Activated naive CD4-positive, alpha-beta T cell treated with anti-CD3 and anti-CD28 coated beads, Interleukin-2, amount 50 U/mL, for 16 hours (primary cell): ENCODE measurements around the gene BBX.
A peak's percentile ranks its signal among the peaks of the same experiment; 100 is the strongest.
"Not testable (repeated sequence)": the region's sequence is repeated elsewhere in the genome, so short reads cannot be mapped to it uniquely, and the experiment has no call there.

Experiments used
- DNase-seq: peaks from one replicate; pipeline ENCODE4 v3.0.0-alpha.2; 2020

The BBX gene

GRCh38 chr3:107810171-107811071, 287.7 kb downstream of the BBX start:
- no peak for DNase-seq

- DNase-seq, result no peak
These were observed 290.3 kb downstream of the BBX start for GRCh38 chr3:107813026-107813425.

GRCh38 chr3:107816107-107816506, 293.3 kb downstream of the BBX start:
- DNase-seq, result no peak

GRCh38 chr3:107817076-107817475, 294.3 kb downstream of the BBX start:
- no peak for DNase-seq

- no peak for DNase-seq
These were observed 295.3 kb downstream of the BBX start for GRCh38 chr3:107818025-107818424.

DNA sequence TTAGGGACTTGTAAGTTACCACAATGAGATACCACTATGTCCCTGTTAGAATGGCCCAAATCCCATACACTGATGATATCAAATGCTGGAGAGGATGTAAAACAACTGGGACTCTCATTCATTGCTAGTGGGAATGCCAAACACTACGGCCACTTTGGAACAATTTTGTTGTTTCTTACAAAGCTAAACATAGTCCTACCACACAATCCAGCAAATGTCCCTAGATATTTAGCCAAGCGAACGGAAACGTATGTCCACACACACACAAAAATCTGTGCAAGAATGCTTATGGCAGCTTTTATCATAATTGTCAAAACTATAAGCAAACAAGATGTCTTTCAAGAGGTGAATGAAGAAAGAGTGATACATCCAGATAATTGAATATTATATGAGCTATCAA, 296.9 kb downstream of the BBX start:
- DNase-seq, result no peak

DNA sequence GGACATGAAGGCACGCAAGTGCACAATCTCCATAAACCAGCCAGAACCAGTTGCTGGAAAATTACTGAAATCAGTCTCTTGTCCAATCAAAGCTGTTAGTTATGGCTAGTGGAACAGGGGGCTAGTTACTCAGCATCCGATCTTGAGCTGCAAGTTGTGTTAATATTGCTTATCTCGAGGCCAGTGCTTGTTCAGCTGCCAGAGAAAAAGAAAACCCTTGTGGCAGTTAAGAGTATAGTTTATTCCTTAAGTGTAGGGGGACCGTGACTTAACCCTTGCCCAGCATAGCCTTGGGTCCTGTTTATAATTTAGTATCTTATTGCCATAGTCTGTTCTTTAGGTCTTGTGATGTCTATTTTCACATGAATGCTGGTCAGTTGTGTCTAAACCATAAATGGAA, 299.5 kb downstream of the BBX start:
- DNase-seq, result no peak

- no peak for DNase-seq
These were observed 302.1 kb downstream of the BBX start for GRCh38 chr3:107824822-107825371.

DNA sequence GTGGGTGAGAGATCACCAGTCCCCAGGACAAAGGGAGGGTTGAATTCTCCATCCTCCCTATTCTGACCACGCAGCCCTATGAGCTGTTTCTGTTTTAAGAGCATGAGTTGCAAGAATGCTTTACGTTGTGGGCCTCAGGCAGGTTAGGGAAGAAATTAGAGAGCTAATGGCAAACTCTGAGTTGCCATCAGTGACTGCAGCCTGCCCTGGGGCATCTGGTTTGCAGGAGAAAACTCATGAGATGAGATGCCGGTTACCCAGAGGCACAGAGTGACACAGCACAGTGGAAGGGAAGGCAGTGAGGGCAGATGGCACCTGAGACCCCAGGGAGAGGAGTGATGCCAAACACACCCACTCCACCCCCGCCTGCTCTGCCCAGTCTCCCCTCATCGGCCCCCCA, 302.8 kb downstream of the BBX start:
- no peak for DNase-seq

DNA sequence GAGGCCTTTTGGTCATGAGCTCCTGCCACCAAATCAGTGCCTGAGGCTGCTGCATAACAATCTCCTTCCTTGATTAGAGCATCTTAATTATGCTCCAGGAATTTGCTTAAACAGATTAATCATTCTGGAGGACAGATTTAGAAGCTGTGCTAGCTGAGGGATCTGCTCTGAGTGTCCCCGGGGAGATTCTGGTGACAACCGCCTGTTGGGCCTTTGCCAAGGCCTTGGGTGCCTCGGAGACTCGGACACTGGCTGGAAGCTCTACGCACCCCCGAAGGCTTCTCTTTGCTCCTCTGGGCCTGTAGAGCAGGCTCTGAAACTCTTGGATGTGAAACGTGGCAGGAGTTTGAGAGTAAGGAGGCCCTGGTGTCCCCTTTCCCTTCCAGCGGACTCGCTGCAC, 304.0 kb downstream of the BBX start:
- DNase-seq, result no peak

GRCh38 chr3:107829185-107829584, 306.4 kb downstream of the BBX start:
- no peak for DNase-seq

DNA sequence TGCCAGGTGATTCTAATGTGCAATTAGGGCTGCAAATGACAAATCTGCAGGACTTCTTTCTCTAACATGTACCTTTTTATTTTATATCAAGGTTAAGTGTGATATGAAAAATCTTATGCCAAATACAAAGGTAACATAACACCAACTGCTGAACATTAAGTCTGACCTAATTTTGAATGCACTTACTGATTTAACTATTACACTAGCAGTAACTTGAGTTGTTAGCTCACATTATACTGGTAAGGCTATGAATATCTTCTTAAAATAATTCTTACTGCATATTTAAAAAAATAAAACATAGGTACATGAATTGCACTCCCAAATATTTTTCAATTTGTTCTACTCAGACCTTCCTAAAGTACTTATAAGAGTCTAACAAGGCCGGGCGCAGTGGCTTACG, 308.8 kb downstream of the BBX start:
- no peak for DNase-seq

GRCh38 chr3:107833043-107833442, 310.3 kb downstream of the BBX start:
- DNase-seq, result no peak

DNA sequence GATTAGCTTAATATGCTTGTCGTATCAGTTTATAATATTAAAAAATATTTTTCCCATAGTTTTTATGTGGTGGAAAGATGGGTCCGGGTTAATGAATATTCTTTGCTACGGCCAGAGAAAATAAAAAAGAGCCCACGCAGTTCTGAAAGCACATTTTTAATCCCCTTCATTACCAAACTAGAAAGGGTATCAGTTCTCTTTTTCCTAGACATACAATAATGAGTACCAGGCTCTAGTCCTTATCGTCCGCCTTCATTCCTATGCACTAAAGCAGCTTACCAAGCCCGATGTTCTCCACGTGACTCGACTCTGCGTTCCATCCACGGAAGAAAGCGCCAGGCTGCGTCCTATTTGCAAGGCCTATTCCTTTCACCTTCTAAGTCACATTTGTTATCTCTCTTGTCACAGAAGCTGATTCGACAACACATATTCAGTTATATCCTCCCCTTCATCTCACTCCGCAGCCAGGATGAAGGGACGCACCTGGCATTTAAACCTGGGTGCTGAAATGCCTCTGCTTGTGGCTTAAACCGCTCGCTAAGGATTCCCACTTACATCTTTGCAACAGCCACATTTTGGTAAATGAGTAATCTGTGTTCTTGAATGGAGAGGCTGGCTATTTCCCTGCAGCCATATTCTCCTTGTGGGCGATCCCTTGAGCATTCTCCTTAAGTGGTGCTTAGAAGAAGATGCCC, 311.1 kb downstream of the BBX start:
- DNase-seq, result no peak

- not testable (repeated sequence) for DNase-seq
These were observed 312.2 kb downstream of the BBX start for GRCh38 chr3:107835001-107835400.

DNA sequence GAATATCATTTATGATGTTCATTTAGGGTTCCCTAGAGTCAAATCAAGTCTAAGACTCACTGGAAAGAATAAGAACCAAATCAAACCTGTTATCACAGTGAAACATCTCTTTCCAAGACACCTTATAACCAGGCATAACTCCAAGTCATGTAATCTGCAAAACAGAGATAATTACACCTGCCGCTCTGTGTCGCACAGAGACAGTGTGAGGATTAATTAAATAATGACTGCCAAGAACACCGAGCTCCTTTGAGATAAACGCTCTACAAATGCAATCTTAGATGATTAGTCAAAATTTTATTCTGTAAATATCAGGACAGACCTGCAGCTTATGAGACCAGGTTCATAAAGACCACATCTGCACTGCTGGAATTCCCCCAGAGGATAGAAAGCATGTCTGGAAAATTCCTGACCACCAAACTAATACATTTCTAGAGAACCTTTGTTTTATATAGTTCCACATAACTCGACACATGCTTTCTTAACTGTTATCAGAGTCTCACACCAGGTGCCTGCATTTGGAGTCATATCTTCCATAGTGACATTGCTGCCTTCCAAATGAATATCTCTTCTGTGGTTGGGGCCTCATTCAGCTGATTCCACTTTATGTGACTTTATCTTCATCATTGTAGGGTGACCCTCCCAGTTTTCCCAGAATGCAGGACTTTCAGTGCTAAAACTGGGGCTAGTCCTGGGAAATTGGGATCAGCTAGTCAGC, 315.3 kb downstream of the BBX start:
- DNase-seq, result no peak

DNA sequence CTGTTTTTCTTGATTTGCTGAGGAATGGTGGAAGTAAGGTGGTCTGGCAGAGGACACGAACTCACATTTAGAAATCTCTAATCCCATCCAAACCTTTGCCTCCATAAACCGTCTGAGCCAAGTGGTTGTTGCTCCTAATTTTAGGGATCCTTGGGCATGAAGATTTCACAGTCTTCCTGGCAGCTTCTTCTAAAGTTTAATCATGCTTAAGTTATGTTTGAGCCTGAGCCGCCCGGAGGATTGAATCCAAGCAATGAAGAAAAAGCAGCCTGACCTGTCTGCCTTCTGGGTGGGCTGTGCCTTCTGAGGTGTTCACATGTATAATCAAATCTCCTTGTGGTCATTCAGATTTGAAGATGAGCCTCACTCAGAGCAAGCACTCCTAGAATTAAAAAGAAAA, 319.1 kb downstream of the BBX start:
- DNase-seq, result no peak

DNA sequence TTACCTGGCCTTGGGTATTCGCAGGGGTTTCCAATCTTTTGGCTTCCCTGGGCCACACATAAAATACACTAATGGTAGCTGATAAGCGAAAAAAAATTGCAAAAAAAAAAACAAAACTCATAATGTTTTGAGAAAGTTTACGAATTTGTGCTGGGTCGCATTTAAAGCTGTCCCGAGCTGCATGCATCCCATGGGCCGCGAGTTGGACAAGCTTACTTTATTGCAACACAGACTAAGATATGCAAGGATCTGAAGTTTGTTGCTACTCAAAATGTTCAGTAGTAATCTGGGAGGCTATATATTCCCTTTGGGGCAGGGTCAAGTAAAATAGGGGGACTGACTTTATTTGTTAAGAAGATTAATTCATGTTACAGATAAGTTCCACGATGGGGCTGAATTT, 320.2 kb downstream of the BBX start:
- no peak for DNase-seq

DNA sequence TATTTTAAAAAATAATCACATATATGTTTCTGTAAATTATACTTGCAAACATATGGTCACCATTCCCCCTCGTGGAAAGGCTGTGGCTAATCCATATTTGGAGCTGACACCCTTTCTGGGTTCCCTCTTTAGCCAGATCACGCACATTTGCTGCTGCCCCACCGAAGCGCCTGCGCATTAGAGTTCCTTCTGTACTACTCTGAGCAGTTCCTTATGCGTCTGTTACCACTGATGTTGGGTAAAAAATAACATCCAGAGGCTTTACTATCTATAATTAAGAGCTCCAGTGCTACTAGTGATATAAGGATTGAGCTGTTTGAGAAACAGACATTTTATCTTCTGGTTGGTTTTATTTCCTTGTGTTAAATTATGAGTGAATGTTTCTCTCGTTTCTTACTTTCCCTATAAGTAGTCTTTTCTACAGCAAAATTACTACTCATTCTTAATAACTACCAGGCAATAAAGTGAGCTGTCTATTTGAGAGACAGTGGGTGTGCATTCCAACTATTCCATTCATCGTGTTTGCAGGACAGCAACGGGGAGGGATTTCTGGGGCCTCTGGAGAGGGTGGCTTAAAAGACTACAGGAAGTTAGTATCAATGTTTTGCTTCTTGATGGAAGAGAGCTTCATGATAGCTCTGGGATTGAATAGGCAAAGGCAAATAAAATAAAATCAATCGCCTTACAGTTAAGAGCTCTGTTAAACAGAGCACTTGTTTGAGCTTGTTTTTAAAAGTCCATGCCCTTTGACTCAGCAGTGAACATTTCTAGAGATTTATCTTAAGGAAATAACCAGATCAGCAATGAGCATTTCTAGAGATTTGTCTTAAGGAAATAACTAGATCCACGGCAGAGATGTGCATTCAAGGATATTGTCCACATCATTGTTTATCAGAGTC, 322.9 kb downstream of the BBX start:
- no peak for DNase-seq

GRCh38 chr3:107846279-107846852, 323.6 kb downstream of the BBX start:
- DNase-seq, result peak; percentile 22

GRCh38 chr3:107847791-107848190, 325.0 kb downstream of the BBX start:
- DNase-seq, result no peak

DNA sequence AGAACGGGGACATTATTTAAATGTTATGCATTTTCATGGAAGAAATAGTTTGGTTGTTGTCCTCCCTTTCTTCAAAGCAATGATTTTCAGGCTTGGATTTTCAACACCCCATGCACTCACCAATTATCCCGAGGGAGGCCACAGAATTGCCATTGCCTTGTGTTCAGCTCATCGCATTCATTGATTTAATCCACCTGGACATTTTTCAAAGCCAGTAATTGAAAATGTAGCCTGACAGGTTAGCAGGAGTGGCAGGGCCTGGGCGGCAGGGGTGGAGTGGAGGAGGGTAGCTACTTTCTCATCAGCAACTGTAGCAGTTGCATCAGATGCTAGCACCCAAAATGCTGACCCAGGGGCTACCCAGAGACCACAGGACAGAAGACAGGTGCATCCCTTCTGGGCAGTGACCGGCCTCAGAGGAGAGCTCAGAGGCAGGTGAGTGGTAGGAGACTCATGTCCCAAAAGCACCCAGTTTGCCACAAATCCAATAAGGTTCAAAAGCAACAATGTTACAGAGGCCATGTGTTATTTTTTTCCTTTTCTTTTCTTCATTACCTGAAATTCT, 325.7 kb downstream of the BBX start:
- no peak for DNase-seq
